HCT116 (cell line): Measurements from ENCODE around the gene DNAJC3. TPM values are rescaled to one million over a fixed set of nuclear protein-coding genes. Genes with fewer than 3 reads are reported as not detected.

Experiments used
- ATAC-seq: fragments of 200-7000 bp; cut with Tn5 transposase; 2 replicates; pipeline ENCODE4 v1.9.1; 2020; ENCODE audit warnings: mild to moderate bottlenecking, moderate library complexity
- BruUV-seq: library from RNA; stranded (reverse); fragments of 400-500 nt; replicated peaks from 2 replicates; lab custom pipeline; 2021; lab: Mats Ljungman, UMichigan
- CTCF ChIA-PET: fragments of 300-600 bp; sonication (Branson Sonifier 250); formaldehyde crosslinking; loops from one replicate; lab custom pipeline; 2021; ENCODE audit warnings: antibody characterized with exemption; lab: Charles Lee
- POLR2A ChIA-PET: fragments of 300-600, 350-600 bp; sonication (Branson Sonifier 250); formaldehyde crosslinking; loops from one replicate; lab custom pipeline; 2021; ENCODE audit warnings: antibody characterized with exemption; lab: Charles Lee
- RAD21 ChIA-PET, 2 experiments: fragments of 300-600 bp; sonication (Branson Sonifier 250); formaldehyde crosslinking; loops; one replicate each; lab custom pipeline; 2023; ENCODE audit warnings: low total read pairs in 2 of 2; ENCODE audit not compliant: uncharacterized antibody in 2 of 2, unreplicated experiment in 2 of 2, low non-redundant PET in 1 of 2; lab: Charles Lee
- DNase-seq: peaks from one replicate; pipeline ENCODE4 v3.0.0-alpha.2; 2010; ENCODE audit warnings: low read depth, low spot score
- H2AFZ ChIP-seq: fragments of 200-600 bp; shearing (Covaris generic), sonication (generic); 2 replicates; pipeline ENCODE4 v1.6.1; 2017; ENCODE audit warnings: low read depth, mixed run types, mixed read lengths, antibody characterized with exemption, low read length; ENCODE audit not compliant: poor library complexity, severe bottlenecking
- H3K27ac ChIP-seq: 2 replicates; pipeline ENCODE4 v1.5.1; 2012; ENCODE audit warnings: low read depth, low read length
- H3K27me3 ChIP-seq: fragments of 200-600 bp; sonication (generic); 2 replicates; pipeline ENCODE4 v1.6.1; 2016; ENCODE audit warnings: mixed run types, low read length, mixed read lengths; ENCODE audit not compliant: insufficient read depth
- H3K36me3 ChIP-seq, 2 experiments: fragments of 200-500 bp in 1 of 2; fragments of 200-600 bp in 1 of 2; sonication (Bioruptor generic) in 1 of 2; sonication (generic) in 1 of 2; 2 replicates each; pipeline versions ENCODE4 v1.5.1 to v1.6.1; 2014 to 2016; ENCODE audit warnings: low read length in 2 of 2, inconsistent platforms in 1 of 2, mixed read lengths in 1 of 2, mixed run types in 1 of 2; ENCODE audit not compliant: insufficient read depth in 2 of 2, control insufficient read depth in 1 of 2
- H3K4me1 ChIP-seq, 2 experiments: fragments of 200-600 bp in 1 of 2; sonication (generic) in 1 of 2; 2 replicates each; pipeline versions ENCODE4 v1.5.1 to v1.6.1; 2012 to 2017; ENCODE audit warnings: low read length in 2 of 2, inconsistent platforms in 1 of 2, mild to moderate bottlenecking in 1 of 2, mixed read lengths in 1 of 2, mixed run types in 1 of 2, moderate library complexity in 1 of 2; ENCODE audit not compliant: insufficient read depth in 2 of 2, control insufficient read depth in 1 of 2
- H3K4me2 ChIP-seq: fragments of 200-600 bp; sonication (generic); 2 replicates; pipeline ENCODE4 v1.6.1; 2017; ENCODE audit warnings: mixed run types, low read length, mixed read lengths
- H3K4me3 ChIP-seq, 2 experiments: fragments of 200-600 bp in 1 of 2; sonication (generic) in 1 of 2; replicated peaks in 1 of 2; 2 replicates each; pipeline ENCODE4 v1.5.1; 2011 to 2016; ENCODE audit warnings: low read length in 2 of 2, control low read depth in 1 of 2, low read depth in 1 of 2, mild to moderate bottlenecking in 1 of 2, mixed read lengths in 1 of 2, mixed run types in 1 of 2
- H3K79me2 ChIP-seq: fragments of 200-600 bp; sonication (generic); 2 replicates; pipeline ENCODE4 v1.6.1; 2017; ENCODE audit warnings: mild to moderate bottlenecking, mixed run types, low read length, moderate library complexity, mixed read lengths; ENCODE audit not compliant: insufficient read depth
- H3K9ac ChIP-seq: fragments of 200-600 bp; sonication (generic); 2 replicates; pipeline ENCODE4 v1.6.1; 2016; ENCODE audit warnings: low read length, mixed read lengths
- H3K9me2 ChIP-seq: fragments of 200-600 bp; sonication (generic), shearing (Covaris generic); 2 replicates; pipeline ENCODE4 v1.6.1; 2017; ENCODE audit warnings: mixed run types, mild to moderate bottlenecking, moderate library complexity; ENCODE audit not compliant: insufficient read depth
- H3K9me3 ChIP-seq, 2 experiments: fragments of 200-500 bp in 1 of 2; fragments of 200-600 bp in 1 of 2; sonication (Bioruptor generic) in 1 of 2; sonication (generic) in 1 of 2; 2 replicates each; pipeline ENCODE4 v1.6.1; 2014 to 2017; ENCODE audit warnings: low read length in 2 of 2, mixed read lengths in 2 of 2, inconsistent platforms in 1 of 2, low read depth in 1 of 2, mild to moderate bottlenecking in 1 of 2, mixed run types in 1 of 2, moderate library complexity in 1 of 2; ENCODE audit not compliant: control insufficient read depth in 1 of 2, insufficient read depth in 1 of 2
- H4K20me1 ChIP-seq: fragments of 200-600 bp; sonication (generic), shearing (Covaris generic); 2 replicates; pipeline ENCODE4 v1.6.1; 2017; ENCODE audit warnings: mixed run types, mild to moderate bottlenecking, moderate library complexity; ENCODE audit not compliant: insufficient read depth
- CBX3 ChIP-seq: IDR thresholded peaks from 2 replicates; pipeline ENCODE4 v1.6.1; 2012; ENCODE audit warnings: low read depth
- EGR1 ChIP-seq: IDR thresholded peaks from 2 replicates; pipeline ENCODE4 v1.6.1; 2012; ENCODE audit warnings: low read depth
- FOSL1 ChIP-seq: IDR thresholded peaks from 2 replicates; pipeline ENCODE4 v1.6.1; 2012; ENCODE audit warnings: low read depth
- JUND ChIP-seq: IDR thresholded peaks from 2 replicates; pipeline ENCODE4 v1.6.1; 2012
- MAX ChIP-seq: IDR thresholded peaks from 2 replicates; pipeline ENCODE4 v1.6.1; 2012
- POLR2AphosphoS5 ChIP-seq: IDR thresholded peaks from 2 replicates; pipeline ENCODE4 v1.6.1; 2011; ENCODE audit warnings: mild to moderate bottlenecking, low read depth, low read length, moderate library complexity
- RAD21 ChIP-seq: IDR thresholded peaks from 2 replicates; pipeline ENCODE4 v1.6.1; 2012; ENCODE audit warnings: low read depth, mild to moderate bottlenecking
- SP1 ChIP-seq: IDR thresholded peaks from 2 replicates; pipeline ENCODE4 v1.6.1; 2012; ENCODE audit warnings: low read depth
- SRF ChIP-seq: IDR thresholded peaks from 2 replicates; pipeline ENCODE4 v1.6.1; 2012; ENCODE audit warnings: low read depth
- TCF7L2 ChIP-seq: IDR thresholded peaks from 2 replicates; pipeline ENCODE4 v1.7.0; 2011; ENCODE audit warnings: borderline replicate concordance, inconsistent platforms; ENCODE audit not compliant: insufficient read depth, insufficient read length; ENCODE audit errors: extremely low read depth
- YY1 ChIP-seq: IDR thresholded peaks from 2 replicates; pipeline ENCODE4 v1.6.1; 2011; ENCODE audit warnings: low read length, low read depth, moderate library complexity, mild to moderate bottlenecking; ENCODE audit not compliant: insufficient replicate concordance; ENCODE audit errors: extremely low read depth
- ZFX ChIP-seq: fragments of 450-650 bp; IDR thresholded peaks from 2 replicates; pipeline ENCODE4 v1.6.1; 2017
- ZNF274 ChIP-seq: fragments of 200-500 bp; sonication (Bioruptor generic); IDR thresholded peaks from 2 replicates; pipeline ENCODE4 v1.6.1; 2014; ENCODE audit warnings: mild to moderate bottlenecking, low read depth, low read length, inconsistent platforms
- intact Hi-C: fragments of 100-400 bp; cut with micrococcal nuclease; formaldehyde crosslinking; loops from 2 replicates; pipeline ENCODE4 v1.10.0; 2022
- total RNA-seq: library from RNA; stranded (reverse); gene quantifications from one replicate; pipeline ENCODE4 v1.2.1, GENCODE V29; 2021; ENCODE audit not compliant: unreplicated experiment
- TF ChIP-seq, protein P1 (sequence below): IDR thresholded peaks from 2 replicates; pipeline ENCODE4 v1.6.1; 2011; ENCODE audit warnings: mild to moderate bottlenecking, low read length, moderate library complexity; ENCODE audit not compliant: insufficient replicate concordance; ENCODE audit errors: extremely low read depth
- TF ChIP-seq, protein P2 (sequence below), 3 experiments: fragments of 200-600 bp in 1 of 3; sonication (generic) in 1 of 3; IDR thresholded peaks in 2 of 3; conservative IDR thresholded peaks in 1 of 3; 2 replicates each; pipeline ENCODE4 v1.5.1; 2012 to 2017; ENCODE audit warnings: low read depth in 2 of 3, low read length in 2 of 3, antibody characterized with exemption in 1 of 3, borderline replicate concordance in 1 of 3, control low read depth in 1 of 3, mild to moderate bottlenecking in 1 of 3, mixed read lengths in 1 of 3, mixed run types in 1 of 3, moderate library complexity in 1 of 3; ENCODE audit not compliant: insufficient read depth in 1 of 3

Gene DNAJC3
- total RNA-seq, 1 experiment from 2014 or later: 28.5 TPM

GRCh38 chr13:95641291-95642027 is 35.5 kb upstream of the DNAJC3 start:
- no peak for DNase-seq
- intact Hi-C loops: no loop called here
- ChIA-PET RAD21 (no interaction called here), CTCF (no interaction called here), POLR2A (no interaction called here)
- H3K9ac ChIP-seq: no peak overlapping the region
- no peak overlapping the region for H3K4me2 ChIP-seq
- no peaks in the 10 kb centered on the region for H3K4me1 ChIP-seq
- ATAC-seq: no peak
- TF ChIP-seq SRF (no peak), JUND (no peak), SP1 (no peak)
- TF ChIP-seq, protein P1, sequence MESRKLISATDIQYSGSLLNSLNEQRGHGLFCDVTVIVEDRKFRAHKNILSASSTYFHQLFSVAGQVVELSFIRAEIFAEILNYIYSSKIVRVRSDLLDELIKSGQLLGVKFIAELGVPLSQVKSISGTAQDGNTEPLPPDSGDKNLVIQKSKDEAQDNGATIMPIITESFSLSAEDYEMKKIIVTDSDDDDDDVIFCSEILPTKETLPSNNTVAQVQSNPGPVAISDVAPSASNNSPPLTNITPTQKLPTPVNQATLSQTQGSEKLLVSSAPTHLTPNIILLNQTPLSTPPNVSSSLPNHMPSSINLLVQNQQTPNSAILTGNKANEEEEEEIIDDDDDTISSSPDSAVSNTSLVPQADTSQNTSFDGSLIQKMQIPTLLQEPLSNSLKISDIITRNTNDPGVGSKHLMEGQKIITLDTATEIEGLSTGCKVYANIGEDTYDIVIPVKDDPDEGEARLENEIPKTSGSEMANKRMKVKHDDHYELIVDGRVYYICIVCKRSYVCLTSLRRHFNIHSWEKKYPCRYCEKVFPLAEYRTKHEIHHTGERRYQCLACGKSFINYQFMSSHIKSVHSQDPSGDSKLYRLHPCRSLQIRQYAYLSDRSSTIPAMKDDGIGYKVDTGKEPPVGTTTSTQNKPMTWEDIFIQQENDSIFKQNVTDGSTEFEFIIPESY: no peak
- no peak overlapping the region for H3K4me3 ChIP-seq
- no peaks in the 10 kb centered on the region for H3K36me3 ChIP-seq
- H3K27ac ChIP-seq: no peak overlapping the region
- H3K27me3 ChIP-seq: no peaks in the 10 kb centered on the region
- H3K9me2 ChIP-seq: no peaks in the 10 kb centered on the region
- H3K79me2 ChIP-seq: no peaks in the 10 kb centered on the region
- no TSS peak for BruUV-seq
- H3K9me3 ChIP-seq: no peaks in the 10 kb centered on the region
- no peak overlapping the region for H2AFZ ChIP-seq
- no peaks in the 10 kb centered on the region for H4K20me1 ChIP-seq

- no peak overlapping the region for H2AFZ ChIP-seq
- TF ChIP-seq YY1 (no peak), ZFX (no peak), SRF (no peak), MAX (no peak), RAD21 (no peak), TCF7L2 (no peak), ZNF274 (no peak), FOSL1 (no peak), JUND (no peak), POLR2AphosphoS5 (no peak), CBX3 (no peak), EGR1 (no peak)
- TF ChIP-seq, protein P2, sequence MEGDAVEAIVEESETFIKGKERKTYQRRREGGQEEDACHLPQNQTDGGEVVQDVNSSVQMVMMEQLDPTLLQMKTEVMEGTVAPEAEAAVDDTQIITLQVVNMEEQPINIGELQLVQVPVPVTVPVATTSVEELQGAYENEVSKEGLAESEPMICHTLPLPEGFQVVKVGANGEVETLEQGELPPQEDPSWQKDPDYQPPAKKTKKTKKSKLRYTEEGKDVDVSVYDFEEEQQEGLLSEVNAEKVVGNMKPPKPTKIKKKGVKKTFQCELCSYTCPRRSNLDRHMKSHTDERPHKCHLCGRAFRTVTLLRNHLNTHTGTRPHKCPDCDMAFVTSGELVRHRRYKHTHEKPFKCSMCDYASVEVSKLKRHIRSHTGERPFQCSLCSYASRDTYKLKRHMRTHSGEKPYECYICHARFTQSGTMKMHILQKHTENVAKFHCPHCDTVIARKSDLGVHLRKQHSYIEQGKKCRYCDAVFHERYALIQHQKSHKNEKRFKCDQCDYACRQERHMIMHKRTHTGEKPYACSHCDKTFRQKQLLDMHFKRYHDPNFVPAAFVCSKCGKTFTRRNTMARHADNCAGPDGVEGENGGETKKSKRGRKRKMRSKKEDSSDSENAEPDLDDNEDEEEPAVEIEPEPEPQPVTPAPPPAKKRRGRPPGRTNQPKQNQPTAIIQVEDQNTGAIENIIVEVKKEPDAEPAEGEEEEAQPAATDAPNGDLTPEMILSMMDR (IDR thresholded peaks at IDR 0.05 in 2 of 3, conservative IDR thresholded peaks at IDR 0.05 in 1 of 3; ENCODE audit: borderline replicate concordance in 1 of 3, insufficient read depth in 1 of 3, low read depth in 2 of 3, low read length in 2 of 3): no peak
Measured at GRCh38 chr13:95642028-95642621, 34.8 kb upstream of the DNAJC3 start.

More at GRCh38 chr13:95642028-95642621, 34.8 kb upstream of the DNAJC3 start:
- no peaks in the 10 kb centered on the region for H3K79me2 ChIP-seq
- H3K4me2 ChIP-seq: no peak overlapping the region
- no peaks in the 10 kb centered on the region for H3K9me2 ChIP-seq
- no peaks in the 10 kb centered on the region for H3K27me3 ChIP-seq
- no peak overlapping the region for H3K4me3 ChIP-seq
- intact Hi-C loops: no loop called here
- no TSS peak for BruUV-seq
- POLR2A ChIA-PET: no interaction called here
- no peak overlapping the region for H3K27ac ChIP-seq
- CTCF ChIA-PET: no interaction called here
- no peaks in the 10 kb centered on the region for H3K36me3 ChIP-seq
- RAD21 ChIA-PET: no interaction called here
- H3K9me3 ChIP-seq: no peaks in the 10 kb centered on the region
- no peaks in the 10 kb centered on the region for H4K20me1 ChIP-seq
- no peaks in the 10 kb centered on the region for H3K4me1 ChIP-seq
- no peak for ATAC-seq
- DNase-seq: no peak
- no peak overlapping the region for H3K9ac ChIP-seq
